WTC11 (cell line): Measurements from ENCODE around the gene IL10RA. TPM values are rescaled to one million over a fixed set of nuclear protein-coding genes. Genes with fewer than 3 reads are reported as not detected.

ENCODE experiments used
- ATAC-seq: fragments of 200-7000 bp; cut with Tn5 transposase; 2 replicates; pipeline ENCODE4 v1.10.0; 2021; ENCODE audit warnings: mild to moderate bottlenecking, moderate library complexity
- CTCF ChIA-PET: fragments of 300-600 bp; sonication (Branson Sonifier 250); formaldehyde crosslinking; loops from one replicate; lab custom pipeline; 2021; ENCODE audit warnings: antibody characterized with exemption; lab: Charles Lee
- POLR2A ChIA-PET: fragments of 350-600 bp; sonication (Branson Sonifier 250); formaldehyde crosslinking; loops from one replicate; lab custom pipeline; 2021; ENCODE audit warnings: antibody characterized with exemption; lab: Charles Lee
- DNase-seq: peaks from one replicate; pipeline ENCODE4 v3.0.0; 2021; ENCODE audit warnings: low spot score
- H3K27ac Mint-ChIP-seq: 2 replicates; pipeline ENCODE4 v1.8.0; 2021; ENCODE audit warnings: mixed read lengths
- H3K27me3 Mint-ChIP-seq: 2 replicates; pipeline ENCODE4 v1.8.0; 2021; ENCODE audit warnings: low read depth, mild to moderate bottlenecking, moderate library complexity, mixed read lengths
- H3K36me3 Mint-ChIP-seq: 2 replicates; pipeline ENCODE4 v1.8.0; 2021; ENCODE audit warnings: mixed read lengths
- H3K4me1 Mint-ChIP-seq: 2 replicates; pipeline ENCODE4 v1.8.0; 2022; ENCODE audit warnings: mixed read lengths
- H3K4me3 Mint-ChIP-seq: 2 replicates; pipeline ENCODE4 v1.8.0; 2021; ENCODE audit warnings: mild to moderate bottlenecking, moderate library complexity, mixed read lengths
- H3K9me3 Mint-ChIP-seq: 2 replicates; pipeline ENCODE4 v1.8.0; 2021; ENCODE audit warnings: mixed read lengths
- ARID4B ChIP-seq: sonication (generic); formaldehyde crosslinking; IDR thresholded peaks from 2 replicates; pipeline ENCODE4 v1.8.0; 2023; ENCODE audit warnings: missing genetic modification reagents, mild to moderate bottlenecking, borderline replicate concordance
- ATF3 ChIP-seq: sonication (generic); formaldehyde crosslinking; conservative IDR thresholded peaks from 2 replicates; pipeline ENCODE4 v1.8.1; 2022; ENCODE audit warnings: mild to moderate bottlenecking, missing genetic modification reagents
- ATF6 ChIP-seq: sonication (generic); formaldehyde crosslinking; IDR thresholded peaks from 2 replicates; pipeline ENCODE4 v1.8.1; 2023; ENCODE audit warnings: mild to moderate bottlenecking, missing genetic modification reagents
- CBFB ChIP-seq: sonication (generic); formaldehyde crosslinking; IDR thresholded peaks from 2 replicates; pipeline ENCODE4 v1.8.1; 2022; ENCODE audit warnings: mild to moderate bottlenecking, low read depth, missing genetic modification reagents
- E2F5 ChIP-seq: sonication (generic); formaldehyde crosslinking; IDR thresholded peaks from 2 replicates; pipeline ENCODE4 v1.8.1; 2022; ENCODE audit warnings: mild to moderate bottlenecking, moderate library complexity, missing genetic modification reagents
- ERG ChIP-seq: fragments of 250-450 bp; sonication (Bioruptor Pico); IDR thresholded peaks from 2 replicates; pipeline ENCODE4 v1.8.0; 2021; ENCODE audit warnings: mild to moderate bottlenecking
- ETV6 ChIP-seq: sonication (generic); formaldehyde crosslinking; IDR thresholded peaks from 2 replicates; pipeline ENCODE4 v1.8.1; 2022; ENCODE audit warnings: mild to moderate bottlenecking, missing genetic modification reagents
- FOXP4 ChIP-seq: sonication (generic); formaldehyde crosslinking; IDR thresholded peaks from 2 replicates; pipeline ENCODE4 v1.8.0; 2022; ENCODE audit warnings: mild to moderate bottlenecking, missing genetic modification reagents
- HMGXB4 ChIP-seq: sonication (generic); formaldehyde crosslinking; IDR thresholded peaks from 2 replicates; pipeline ENCODE4 v1.8.1; 2023; ENCODE audit warnings: mild to moderate bottlenecking, moderate library complexity, missing genetic modification reagents
- IRF2 ChIP-seq: sonication (generic); formaldehyde crosslinking; IDR thresholded peaks from 2 replicates; pipeline ENCODE4 v1.8.0; 2022; ENCODE audit warnings: low read depth, missing genetic modification reagents, borderline replicate concordance
- MYBL2 ChIP-seq: sonication (generic); formaldehyde crosslinking; IDR thresholded peaks from 2 replicates; pipeline ENCODE4 v1.8.1; 2023; ENCODE audit warnings: mild to moderate bottlenecking, moderate library complexity, missing genetic modification reagents
- NFYB ChIP-seq: sonication (generic); formaldehyde crosslinking; conservative IDR thresholded peaks from 2 replicates; pipeline ENCODE4 v1.8.0; 2022; ENCODE audit warnings: low read depth, missing genetic modification reagents
- OVOL2 ChIP-seq: fragments of 250-450 bp; sonication (Bioruptor Pico); IDR thresholded peaks from 2 replicates; pipeline ENCODE4 v1.9.0; 2021; ENCODE audit warnings: mild to moderate bottlenecking, borderline replicate concordance
- PRDM15 ChIP-seq: sonication (generic); formaldehyde crosslinking; IDR thresholded peaks from 2 replicates; pipeline ENCODE4 v1.8.0; 2022; ENCODE audit warnings: missing genetic modification reagents
- SP1 ChIP-seq: sonication (generic); formaldehyde crosslinking; conservative IDR thresholded peaks from 2 replicates; pipeline ENCODE4 v1.8.1; 2022; ENCODE audit warnings: missing genetic modification reagents
- ZNF121 ChIP-seq: sonication (generic); formaldehyde crosslinking; IDR thresholded peaks from 2 replicates; pipeline ENCODE4 v1.8.0; 2023; ENCODE audit warnings: missing genetic modification reagents
- ZNF396 ChIP-seq: fragments of 250-450 bp; sonication (Bioruptor Pico); IDR thresholded peaks from 2 replicates; pipeline ENCODE4 v1.8.0; 2021; ENCODE audit warnings: mild to moderate bottlenecking, moderate library complexity, borderline replicate concordance
- total RNA-seq: library from RNA; stranded (reverse); gene quantifications from 3 replicates; pipeline ENCODE4 v1.2.3, GENCODE V29; 2021

IL10RA gene
- total RNA-seq, 1 experiment from 2014 or later = 0.74 TPM

- TF ChIP-seq HMGXB4 = no peak
- TF ChIP-seq ETV6 (CRISPR knock-in tag) = no peak
- no peak for TF ChIP-seq FOXP4 (CRISPR knock-in tag)
These were observed 29.2 kb downstream of the IL10RA start (continued) for GRCh38 chr11:118015385-118015841.

- H3K9me3 Mint-ChIP-seq = peaks cover 28% of the 10 kb centered on the region
- no peaks in the 10 kb centered on the region for H3K4me1 Mint-ChIP-seq
- H3K27me3 Mint-ChIP-seq = peaks cover 12% of the 10 kb centered on the region
- CTCF ChIA-PET = interaction anchor here (0.8 to 1.0 kb wide), 3 partner anchors 11 to 590 kb away, joined by 3 to 4 read pairs (median 3); no protein-coding TSS in a partner anchor
- ATAC-seq = no peak
- POLR2A ChIA-PET = no interaction called here
- DNase-seq = no peak
- H3K36me3 Mint-ChIP-seq = peaks cover 2% of the 10 kb centered on the region; the same call in 1 of the 2 replicates
- H3K4me3 Mint-ChIP-seq = no peak overlapping the region
- no peak overlapping the region for H3K27ac Mint-ChIP-seq
- TF ChIP-seq SP1 = no peak
- TF ChIP-seq ARID4B (CRISPR knock-in tag) = no peak
- no peak for TF ChIP-seq ZNF121 (CRISPR knock-in tag)
- TF ChIP-seq ZNF396 (CRISPR knock-in tag) = no peak
- TF ChIP-seq ATF6 (CRISPR knock-in tag) = no peak
- no peak for TF ChIP-seq MYBL2 (CRISPR knock-in tag)
- no peak for TF ChIP-seq ATF3 (CRISPR knock-in tag)
- no peak for TF ChIP-seq IRF2 (CRISPR knock-in tag)
- TF ChIP-seq PRDM15 (CRISPR knock-in tag) = no peak
- no peak for TF ChIP-seq OVOL2
- TF ChIP-seq ERG (CRISPR knock-in tag) = no peak
- TF ChIP-seq E2F5 (CRISPR knock-in tag) = no peak
- no peak for TF ChIP-seq CBFB (CRISPR knock-in tag)
- TF ChIP-seq NFYB = no peak
These were observed 29.9 kb downstream of the IL10RA start for GRCh38 chr11:118016104-118016503.
